IPS DF 6.9 (cell line): Measurements from ENCODE around the gene ZFPM1.
A peak's percentile ranks its signal among the peaks of the same experiment; 100 is the strongest.

Experiments used
- DNase-seq: peaks from one replicate; pipeline ENCODE4 v3.0.0-alpha.2; 2013; ENCODE audit warnings: low read depth, low spot score
- H3K27ac ChIP-seq: one replicate; pipeline ENCODE4 v1.5.1; 2013; ENCODE audit warnings: low read length, control low read depth
- H3K27me3 ChIP-seq: 2 replicates; pipeline ENCODE4 v1.6.1; 2013; ENCODE audit warnings: mild to moderate bottlenecking, low read length; ENCODE audit not compliant: control insufficient read depth, insufficient read depth
- H3K36me3 ChIP-seq: 2 replicates; pipeline ENCODE4 v1.6.1; 2013; ENCODE audit warnings: low read length; ENCODE audit not compliant: control insufficient read depth, insufficient read depth
- H3K4me1 ChIP-seq: 2 replicates; pipeline ENCODE4 v1.6.1; 2013; ENCODE audit warnings: low read length; ENCODE audit not compliant: control insufficient read depth, insufficient read depth
- H3K4me3 ChIP-seq: 2 replicates; pipeline ENCODE4 v1.5.1; 2013; ENCODE audit warnings: mild to moderate bottlenecking, low read length
- H3K9me3 ChIP-seq: 2 replicates; pipeline ENCODE4 v1.6.1; 2013; ENCODE audit warnings: low read length, inconsistent platforms; ENCODE audit not compliant: control insufficient read depth, insufficient read depth
- WGBS: extraction: QIAGEN DNeasy Blood & Tissue Kit; methylation state at CpG from one replicate; pipeline ENCODE4 v1.1.7; 2013; ENCODE audit warnings: mixed read lengths, missing lambda C conversion rate; ENCODE audit not compliant: insufficient read length, insufficient coverage; 5-methylcytosine and 5-hydroxymethylcytosine counted together

The ZFPM1 gene

DNA sequence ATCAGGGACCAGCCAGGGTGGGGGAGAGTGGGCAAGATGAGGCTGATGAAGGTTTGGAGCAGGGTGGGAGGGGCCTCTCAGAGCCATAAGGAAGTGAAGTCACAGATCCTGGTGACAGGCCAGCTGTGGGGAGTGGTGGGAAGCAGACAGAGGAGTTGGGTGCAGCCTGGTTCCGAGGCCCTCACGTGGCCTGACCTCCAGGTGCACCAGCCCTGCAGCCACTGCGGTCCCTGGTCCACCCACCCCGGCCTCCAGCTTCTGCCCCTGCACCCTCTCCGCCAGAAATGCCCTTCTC lies 3.9 kb upstream of the ZFPM1 start:
- Histone ChIP-seq H3K4me3 (no peak overlapping the region), H3K36me3 (no peaks in the 10 kb centered on the region), H3K27me3 (peaks cover 11% of the 10 kb centered on the region; the same call in 1 of the 2 replicates), H3K4me1 (peaks cover 7% of the 10 kb centered on the region), H3K9me3 (no peaks in the 10 kb centered on the region), H3K27ac (no peak overlapping the region)
- WGBS = no CpG with 5 or more reads among the region's 5 CpGs
- no peak for DNase-seq

DNA sequence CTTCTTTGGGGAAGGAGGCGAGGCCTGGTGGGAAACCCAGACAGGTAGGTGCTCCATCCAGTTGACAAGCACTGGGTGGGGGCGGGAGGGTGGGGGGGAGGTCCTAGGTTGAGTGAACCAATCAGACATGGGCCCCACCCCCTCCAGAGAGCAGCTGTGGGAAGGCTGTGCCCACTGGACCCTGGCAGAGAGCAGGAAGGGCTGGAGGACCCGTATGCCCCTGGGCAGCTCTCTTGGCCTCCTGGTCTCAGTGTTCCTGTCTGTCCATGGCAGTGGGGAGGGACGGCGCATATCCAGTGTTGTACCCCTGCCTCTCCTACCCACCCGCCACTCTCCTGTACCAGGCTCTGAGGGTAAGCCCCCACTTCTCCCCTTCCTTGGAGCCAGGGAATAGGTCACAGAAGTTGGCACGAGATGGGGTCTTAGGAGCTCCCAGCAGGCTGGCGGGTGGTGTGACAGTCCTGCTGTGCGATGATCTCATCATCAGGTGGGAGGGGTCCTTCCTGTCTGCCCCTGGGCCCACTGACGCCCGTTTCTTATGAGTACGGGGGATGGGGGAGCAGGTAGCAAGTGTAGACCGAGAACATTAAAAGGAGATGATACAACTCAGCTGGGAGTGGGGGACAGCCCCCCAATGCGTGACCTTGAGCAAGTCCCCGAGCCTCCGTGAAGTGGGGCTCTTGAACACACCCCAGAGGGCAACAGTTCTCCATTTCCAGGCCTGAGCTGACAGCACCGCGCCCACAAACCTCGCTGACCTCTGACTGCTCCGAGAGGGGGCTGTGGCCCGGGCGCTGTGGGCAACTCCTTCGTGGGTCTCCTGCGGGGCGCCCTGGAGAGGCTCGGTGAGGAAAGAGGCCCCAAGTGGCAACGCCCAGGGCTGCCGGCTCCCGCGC lies 1.2 kb upstream of the ZFPM1 start:
- no peak for DNase-seq
- Histone ChIP-seq H3K27me3 (peaks cover 28% of the 10 kb centered on the region), H3K36me3 (no peaks in the 10 kb centered on the region), H3K4me1 (peaks cover 9% of the 10 kb centered on the region), H3K27ac (no peak overlapping the region), H3K9me3 (no peaks in the 10 kb centered on the region), H3K4me3 (no peak overlapping the region)
- no CpG with 5 or more reads among the region's 30 CpGs for WGBS

DNA sequence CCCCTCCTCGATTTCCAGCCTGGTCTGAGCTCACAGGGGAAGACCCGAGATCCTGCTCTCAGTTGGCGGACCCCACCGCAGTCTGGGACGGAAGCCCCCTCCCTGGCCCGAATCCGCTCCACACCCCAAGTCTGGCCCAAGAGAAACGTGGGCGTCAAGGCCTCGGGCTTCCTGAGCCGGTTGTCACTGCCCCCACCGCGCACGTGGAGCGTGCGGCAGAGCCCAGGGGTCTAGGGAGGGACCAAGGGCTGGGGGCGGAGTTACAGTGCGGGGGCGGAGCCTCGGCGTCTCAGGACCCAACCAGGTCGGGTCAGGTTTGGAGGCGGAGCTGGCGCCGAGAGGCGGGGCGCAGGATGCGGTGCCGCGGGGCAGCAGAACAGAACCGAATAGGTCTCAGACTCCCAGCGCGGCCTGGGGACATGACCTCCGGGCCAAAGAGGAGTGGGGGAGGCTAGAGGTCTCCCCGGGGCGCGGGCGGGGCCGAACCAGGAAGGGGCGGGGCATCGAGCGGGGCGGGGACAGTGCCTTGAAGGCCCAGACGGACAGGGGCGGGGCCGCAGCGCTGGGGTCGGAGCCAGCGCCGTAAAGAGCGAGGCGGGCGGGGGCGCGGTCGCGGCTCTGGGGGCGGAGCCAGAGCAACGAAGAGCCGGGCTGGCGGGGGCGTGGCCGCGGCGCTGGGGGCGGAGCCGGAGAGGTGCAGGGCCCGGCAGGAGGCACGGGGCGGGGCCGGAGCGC lies 431 bp upstream of the ZFPM1 start:
- Histone ChIP-seq H3K27ac (no peak overlapping the region), H3K4me3 (peak overlapping the region; percentile 88; the same call in 1 of the 2 replicates), H3K4me1 (peaks cover 9% of the 10 kb centered on the region), H3K27me3 (peaks cover 34% of the 10 kb centered on the region), H3K36me3 (no peaks in the 10 kb centered on the region), H3K9me3 (no peaks in the 10 kb centered on the region)
- DNase-seq = peak; percentile 90
- no CpG with 5 or more reads among the region's 72 CpGs for WGBS

DNA sequence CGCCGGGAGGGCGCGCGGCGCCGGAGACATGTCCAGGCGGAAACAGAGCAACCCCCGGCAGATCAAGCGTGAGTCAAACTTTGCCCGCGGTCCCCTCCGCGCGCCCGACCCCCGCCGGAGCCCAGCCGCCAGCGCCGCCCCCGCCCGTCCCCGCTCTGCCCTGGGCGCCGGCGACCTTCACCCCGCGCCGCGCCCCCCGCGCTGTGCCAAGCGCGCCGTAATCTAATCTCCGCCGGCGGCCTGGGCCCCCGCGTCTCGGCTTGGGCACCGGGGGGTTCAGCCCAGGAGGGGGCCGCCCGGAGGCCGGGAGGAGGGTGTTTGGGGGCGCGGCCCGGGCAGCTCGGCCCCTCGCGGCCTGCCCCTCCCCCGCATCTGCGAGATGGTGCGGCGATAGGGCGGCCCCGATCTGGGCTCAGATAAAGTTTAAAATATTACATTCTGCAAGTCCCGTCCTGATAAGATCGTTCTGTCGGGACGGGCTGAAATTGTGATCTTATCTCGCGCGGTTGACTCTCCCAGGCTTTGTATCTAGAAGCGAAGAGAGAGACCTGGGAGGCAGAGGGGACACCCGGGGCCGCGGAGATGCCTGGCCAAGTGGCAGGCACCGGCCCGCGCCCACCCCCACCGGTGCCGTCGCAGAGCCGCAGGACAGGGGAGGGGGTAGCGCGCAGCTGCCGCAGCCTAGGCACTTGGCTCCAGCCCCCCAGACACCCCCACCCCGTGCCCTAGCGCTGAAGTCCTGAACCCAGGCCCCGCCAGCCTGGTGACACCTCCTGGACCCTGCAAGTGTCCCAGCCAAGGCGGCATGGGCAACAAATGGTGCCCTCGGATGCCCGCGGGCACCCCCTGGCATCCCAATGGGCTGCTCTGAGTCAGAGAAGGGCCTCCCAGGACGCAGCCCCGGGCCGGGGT lies 787 bp downstream of the ZFPM1 start:
- no CpG with 5 or more reads among the region's 89 CpGs for WGBS
- Histone ChIP-seq H3K36me3 (no peaks in the 10 kb centered on the region), H3K4me3 (peak overlapping the region; percentile 50; the same call in 1 of the 2 replicates), H3K27me3 (peaks cover 34% of the 10 kb centered on the region), H3K4me1 (peaks cover 9% of the 10 kb centered on the region), H3K27ac (no peak overlapping the region), H3K9me3 (no peaks in the 10 kb centered on the region)
- no peak for DNase-seq

DNA sequence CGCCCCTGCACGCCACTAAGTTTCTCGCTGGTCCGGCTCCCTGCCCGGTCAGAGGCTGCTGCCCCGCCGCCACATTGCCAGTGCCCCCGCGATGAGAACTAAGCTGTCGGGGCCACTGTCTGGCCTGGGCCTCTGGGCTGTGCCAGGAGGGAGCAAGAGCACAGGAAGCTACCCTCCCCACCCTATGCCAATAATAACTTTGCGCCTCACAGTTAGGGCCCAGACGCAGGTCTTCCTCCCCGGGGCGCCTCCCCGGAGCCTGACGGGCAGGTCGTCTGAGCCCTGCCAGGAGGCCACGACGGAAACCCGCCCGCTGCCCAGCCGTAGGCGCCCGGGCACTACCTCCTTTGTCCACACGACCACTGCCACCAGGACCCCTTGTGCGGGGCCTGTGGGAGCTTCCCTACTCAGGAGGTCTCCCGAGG lies 1.5 kb downstream of the ZFPM1 start:
- peaks cover 9% of the 10 kb centered on the region for H3K4me1 ChIP-seq
- no CpG with 5 or more reads among the region's 27 CpGs for WGBS
- H3K9me3 ChIP-seq = no peaks in the 10 kb centered on the region
- no peak overlapping the region for H3K27ac ChIP-seq
- H3K27me3 ChIP-seq = peaks cover 34% of the 10 kb centered on the region
- H3K36me3 ChIP-seq = no peaks in the 10 kb centered on the region
- DNase-seq = no peak
- peak overlapping the region; percentile 12; the same call in 1 of the 2 replicates for H3K4me3 ChIP-seq

DNA sequence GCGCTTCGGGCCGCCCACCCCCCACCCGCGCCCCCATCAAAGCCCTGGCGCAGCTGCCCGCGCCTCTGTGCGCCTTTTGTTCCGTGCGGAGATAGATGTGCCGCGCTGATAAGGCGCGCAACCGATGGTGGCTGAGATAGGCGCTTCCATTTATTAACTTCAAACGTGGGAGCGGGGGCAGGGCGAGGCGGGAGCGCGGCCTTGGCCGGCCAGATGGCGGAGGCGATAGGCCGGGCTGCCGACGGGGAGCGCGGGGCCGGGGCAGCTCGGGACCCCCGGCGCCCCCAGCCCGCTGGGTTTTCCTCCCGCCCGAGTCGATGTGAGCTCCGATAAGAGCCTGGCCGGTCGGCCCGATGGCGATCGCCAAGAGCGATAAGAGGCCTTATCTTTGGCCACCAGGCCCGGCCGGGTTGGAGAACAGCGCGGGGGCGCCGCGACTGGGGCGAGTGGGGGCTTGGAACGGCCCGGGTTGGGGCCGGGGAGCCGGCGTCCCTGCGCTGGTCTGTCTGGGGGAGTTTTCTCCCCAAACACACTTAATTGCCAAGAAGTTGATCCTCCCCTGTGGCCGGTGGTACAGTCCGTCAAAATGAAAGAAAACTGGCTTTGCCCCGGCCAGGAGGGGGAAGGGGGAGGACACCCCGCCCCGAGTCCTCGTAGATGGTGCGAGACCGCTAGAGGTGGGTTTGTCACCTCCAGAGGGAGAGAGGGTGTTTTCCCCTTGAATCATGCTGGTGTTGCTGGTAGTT lies 2.7 kb downstream of the ZFPM1 start:
- no peak overlapping the region for H3K27ac ChIP-seq

DNA sequence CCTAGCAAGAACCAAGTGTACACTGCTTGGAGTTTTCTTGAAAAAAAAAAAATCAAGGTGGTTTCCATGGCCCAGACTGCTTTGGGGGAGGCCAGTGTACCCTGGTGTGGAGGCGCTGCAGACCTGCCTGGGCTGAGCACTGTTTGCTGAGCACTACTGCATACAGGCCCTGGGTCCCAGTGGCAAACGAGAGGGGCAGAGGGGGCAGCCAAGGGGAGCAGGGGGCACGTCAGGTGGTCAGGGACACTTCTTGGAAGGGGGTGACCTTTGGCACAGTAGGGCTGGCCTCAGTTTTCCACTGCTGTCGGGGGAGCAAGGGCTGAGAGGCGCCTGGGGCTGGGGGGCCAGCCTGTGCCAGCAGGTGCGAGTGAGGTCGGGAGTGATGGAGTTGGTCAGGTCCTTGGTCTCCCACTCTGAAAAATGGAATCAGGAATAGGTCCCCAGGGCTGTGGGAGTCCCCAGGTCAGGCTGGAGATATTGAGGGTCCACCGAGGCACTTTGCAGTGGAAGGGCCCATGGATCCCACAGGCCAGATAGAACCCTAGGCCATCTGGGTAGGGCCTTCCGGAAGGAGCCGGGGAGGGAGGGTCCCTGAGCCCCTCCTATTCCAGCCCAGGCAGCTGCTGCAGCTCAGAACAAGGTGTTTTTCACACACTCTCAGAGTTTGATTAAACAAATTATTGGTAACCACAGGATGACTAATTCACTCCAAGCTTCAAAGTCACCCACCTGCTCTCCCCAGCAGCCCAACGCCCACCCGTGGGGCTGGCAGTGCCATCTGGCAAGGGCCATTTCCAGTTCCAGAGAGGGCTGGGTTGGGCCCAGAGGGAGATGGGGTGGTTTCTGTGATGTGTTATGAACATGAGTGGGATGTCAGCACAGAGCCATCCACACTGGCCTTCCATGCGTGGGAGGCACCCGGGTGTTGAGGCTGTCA lies 3.5 kb downstream of the ZFPM1 start:
- Histone ChIP-seq H3K27me3 (peaks cover 33% of the 10 kb centered on the region), H3K36me3 (no peaks in the 10 kb centered on the region), H3K4me3 (no peak overlapping the region), H3K9me3 (no peaks in the 10 kb centered on the region), H3K27ac (no peak overlapping the region), H3K4me1 (peaks cover 10% of the 10 kb centered on the region)
- no CpG with 5 or more reads among the region's 14 CpGs for WGBS
- DNase-seq = no peak

More for the DNA sequence above, 2.7 kb downstream of the ZFPM1 start:
- no peaks in the 10 kb centered on the region for H3K9me3 ChIP-seq
- WGBS = no CpG with 5 or more reads among the region's 68 CpGs
- no peaks in the 10 kb centered on the region for H3K36me3 ChIP-seq
- H3K27me3 ChIP-seq = peaks cover 34% of the 10 kb centered on the region
- H3K4me3 ChIP-seq = peak overlapping the region; percentile 12; the same call in 1 of the 2 replicates
- H3K4me1 ChIP-seq = peaks cover 9% of the 10 kb centered on the region
- DNase-seq = no peak

DNA sequence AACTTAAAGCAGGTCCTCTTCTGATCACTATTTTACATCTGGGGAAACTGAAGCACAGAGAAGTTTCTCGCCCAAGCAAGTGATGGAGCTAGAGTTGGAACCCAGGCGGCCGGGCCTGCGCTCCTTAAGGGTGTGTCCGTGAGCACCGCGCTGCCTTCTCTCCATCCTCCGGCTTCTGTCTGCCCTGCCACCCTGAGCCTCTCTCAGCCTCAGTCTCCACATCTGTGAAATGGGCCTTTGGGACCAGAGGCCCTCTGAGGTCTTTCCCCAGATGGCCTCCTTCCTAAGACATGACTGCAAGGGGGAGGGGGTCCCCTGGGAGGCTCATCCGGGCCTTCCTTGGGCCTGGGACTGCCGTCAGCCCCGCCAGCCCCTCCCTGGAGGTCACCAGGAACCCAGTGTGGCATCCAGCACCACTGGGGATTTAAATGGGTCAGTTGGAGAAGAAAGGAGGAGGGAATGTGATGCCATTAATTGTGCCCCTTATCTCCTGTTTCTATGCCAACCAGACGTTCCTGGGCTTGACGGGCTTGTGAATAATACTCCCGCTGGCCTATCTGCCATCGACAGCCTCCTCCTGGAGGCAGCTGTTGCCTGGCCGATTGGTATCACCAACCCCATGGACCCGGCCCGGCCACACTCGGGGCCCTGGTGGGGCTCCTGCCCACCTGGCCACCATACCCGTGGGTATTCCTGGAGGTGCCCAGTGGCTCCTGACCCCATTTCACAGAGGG lies 5.1 kb downstream of the ZFPM1 start:
- no peak overlapping the region for H3K4me3 ChIP-seq
- H3K36me3 ChIP-seq = no peaks in the 10 kb centered on the region
- no peak overlapping the region for H3K27ac ChIP-seq
- no peak for DNase-seq
- no peaks in the 10 kb centered on the region for H3K9me3 ChIP-seq
- peaks cover 28% of the 10 kb centered on the region for H3K27me3 ChIP-seq
- H3K4me1 ChIP-seq = peaks cover 11% of the 10 kb centered on the region
- no CpG with 5 or more reads among the region's 20 CpGs for WGBS
